ENCODE measurements around the gene MARCHF10.

GRCh38 chr17:62719586-62719985, 88.5 kb downstream of the MARCHF10 start:
- no peak for TF ChIP-seq CTCF (IDR thresholded peaks at IDR 0.05)
- TF ChIP-seq POLR2AphosphoS5 (IDR thresholded peaks at IDR 0.05): no peak
- TF ChIP-seq EP300 (IDR thresholded peaks at IDR 0.05): no peak
- TF ChIP-seq POLR2A (IDR thresholded peaks at IDR 0.05; ENCODE audit: low read depth): no peak
